ENCODE data around the gene TUBB. TPM values are rescaled to one million over a fixed set of nuclear protein-coding genes. Genes with fewer than 3 reads are reported as not detected.

Gene TUBB
- total and polyA plus RNA-seq, 2 of the 4 experiments (the other 2 are of a cell fraction), result 1,401 to 2,004 TPM

Small RNAs within 50 kb of the gene (microRNA-seq; reads per million reads assigned to microRNA genes)
- not detected for gene RF00019 (ENCODE audit: insufficient read depth, insufficient read length)
- gene RN7SL353P (ENCODE audit: insufficient read depth, insufficient read length), result not detected

Small RNAs within 50 kb of the gene (small RNA-seq; reads per million reads assigned to genes)
- gene RF00019, result 0 reads per million in 5 experiments
- gene RN7SL353P, result 0 reads per million in 5 experiments

Other genes with a start within 250 kb of the TUBB start
- gene HLA-E, start 230.8 kb upstream of the TUBB start, total RNA-seq (2012; rRNA removed), result 84.8 and 85.8 TPM in 2 replicates
- 83.6 and 91.4 TPM in 2 replicates for gene HLA-E, start 230.8 kb upstream of the TUBB start, polyA plus RNA-seq (2012; rRNA removed)
- gene GNL1, start 163.9 kb upstream of the TUBB start, total RNA-seq (2012; rRNA removed), result 33.9 and 40.5 TPM in 2 replicates
- gene GNL1, start 163.9 kb upstream of the TUBB start, polyA plus RNA-seq (2012; rRNA removed), result 43.7 and 44.0 TPM in 2 replicates
- 7.2 TPM in 2 replicates for gene PRR3, start 163.1 kb upstream of the TUBB start, total RNA-seq (2012; rRNA removed)
- gene PRR3, start 163.1 kb upstream of the TUBB start, polyA plus RNA-seq (2012; rRNA removed), result 16.7 and 17.3 TPM in 2 replicates
- gene ABCF1, start 148.9 kb upstream of the TUBB start, total RNA-seq (2012; rRNA removed), result 47.5 and 48.6 TPM in 2 replicates
- 35.8 and 39.1 TPM in 2 replicates for gene ABCF1, start 148.9 kb upstream of the TUBB start, polyA plus RNA-seq (2012; rRNA removed)
- 16.1 and 18.8 TPM in 2 replicates for gene PPP1R10, start 103.1 kb upstream of the TUBB start, total RNA-seq (2012; rRNA removed)
- gene PPP1R10, start 103.1 kb upstream of the TUBB start, polyA plus RNA-seq (2012; rRNA removed), result 21.2 TPM in 2 replicates
- 71.7 and 82.3 TPM in 2 replicates for gene MRPS18B, start 102.5 kb upstream of the TUBB start, total RNA-seq (2012; rRNA removed)
- 51.2 and 59.8 TPM in 2 replicates for gene MRPS18B, start 102.5 kb upstream of the TUBB start, polyA plus RNA-seq (2012; rRNA removed)
- 3.3 and 5.6 TPM in 2 replicates for gene ATAT1, start 93.5 kb upstream of the TUBB start, total RNA-seq (2012; rRNA removed)
- 13.2 and 15.5 TPM in 2 replicates for gene ATAT1, start 93.5 kb upstream of the TUBB start, polyA plus RNA-seq (2012; rRNA removed)
- gene C6orf136, start 73.2 kb upstream of the TUBB start, total RNA-seq (2012; rRNA removed), result 1.1 and 1.4 TPM in 2 replicates
- 11.7 and 12.8 TPM in 2 replicates for gene C6orf136, start 73.2 kb upstream of the TUBB start, polyA plus RNA-seq (2012; rRNA removed)
- 43.9 and 48.4 TPM in 2 replicates for gene DHX16, start 47.3 kb upstream of the TUBB start, total RNA-seq (2012; rRNA removed)
- gene DHX16, start 47.3 kb upstream of the TUBB start, polyA plus RNA-seq (2012; rRNA removed), result 47.9 and 48.3 TPM in 2 replicates
- gene PPP1R18, start 33.7 kb upstream of the TUBB start, total RNA-seq (2012; rRNA removed), result 31.9 and 32.8 TPM in 2 replicates
- 129 and 134 TPM in 2 replicates for gene PPP1R18, start 33.7 kb upstream of the TUBB start, polyA plus RNA-seq (2012; rRNA removed)
- gene NRM, start 29.4 kb upstream of the TUBB start, total RNA-seq (2012; rRNA removed), result 1.7 and 2.2 TPM in 2 replicates
- 27.0 and 29.1 TPM in 2 replicates for gene NRM, start 29.4 kb upstream of the TUBB start, polyA plus RNA-seq (2012; rRNA removed)
- 3.6 and 4.5 TPM in 2 replicates for gene MDC1, start 3.1 kb upstream of the TUBB start, total RNA-seq (2012; rRNA removed)
- 12.1 and 12.4 TPM in 2 replicates for gene MDC1, start 3.1 kb upstream of the TUBB start, polyA plus RNA-seq (2012; rRNA removed)
- 96.2 and 104 TPM in 2 replicates for gene FLOT1, start 22.3 kb downstream of the TUBB start, total RNA-seq (2012; rRNA removed)
- gene FLOT1, start 22.3 kb downstream of the TUBB start, polyA plus RNA-seq (2012; rRNA removed), result 161 and 162 TPM in 2 replicates
- 38.4 and 65.8 TPM in 2 replicates for gene IER3, start 24.2 kb downstream of the TUBB start, total RNA-seq (2012; rRNA removed)
- 159 and 163 TPM in 2 replicates for gene IER3, start 24.2 kb downstream of the TUBB start, polyA plus RNA-seq (2012; rRNA removed)
- gene DDR1, start 164.2 kb downstream of the TUBB start, total RNA-seq (2012; rRNA removed), result 5.6 and 6.7 TPM in 2 replicates
- 17.8 and 19.6 TPM in 2 replicates for gene DDR1, start 164.2 kb downstream of the TUBB start, polyA plus RNA-seq (2012; rRNA removed)
- gene GTF2H4, start 187.9 kb downstream of the TUBB start, total RNA-seq (2012; rRNA removed), result 6.9 and 13.4 TPM in 2 replicates
- gene GTF2H4, start 187.9 kb downstream of the TUBB start, polyA plus RNA-seq (2012; rRNA removed), result 29.5 and 30.8 TPM in 2 replicates
- 6.9 and 7.2 TPM in 2 replicates for gene VARS2, start 193.9 kb downstream of the TUBB start, total RNA-seq (2012; rRNA removed)
- gene VARS2, start 193.9 kb downstream of the TUBB start, polyA plus RNA-seq (2012; rRNA removed), result 13.3 and 14.0 TPM in 2 replicates
- gene SFTA2, start 211.8 kb downstream of the TUBB start, total RNA-seq (2012; rRNA removed), result not detected in 2 replicates
- not detected in 2 replicates for gene SFTA2, start 211.8 kb downstream of the TUBB start, polyA plus RNA-seq (2012; rRNA removed)
- not detected in 2 replicates for gene MUCL3, start 220.6 kb downstream of the TUBB start, total RNA-seq (2012; rRNA removed)
- not detected in 2 replicates for gene MUCL3, start 220.6 kb downstream of the TUBB start, polyA plus RNA-seq (2012; rRNA removed)